ENCODE measurements around the gene POP4.
"Not testable (repeated sequence)": the region's sequence is repeated elsewhere in the genome, so short reads cannot be mapped to it uniquely, and the experiment has no call there.

POP4 gene

DNA sequence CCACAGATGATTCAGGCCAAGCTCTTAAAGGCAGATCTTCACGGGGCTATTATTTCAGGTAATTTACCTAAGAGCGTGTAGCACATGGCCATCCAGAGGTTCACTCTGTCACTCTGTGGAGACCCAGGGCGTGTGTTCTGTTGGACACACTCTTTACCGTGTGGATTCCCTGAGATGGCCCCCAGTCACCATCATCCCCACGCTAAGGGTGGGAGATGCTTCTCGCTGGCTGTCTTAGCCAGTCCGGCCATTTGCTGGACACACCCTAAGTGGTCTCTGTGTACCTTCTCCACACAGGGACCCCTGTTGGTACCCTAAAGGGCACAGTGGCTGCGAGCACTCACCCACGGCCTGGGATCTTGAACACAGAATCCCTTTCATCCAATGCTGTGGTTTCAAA is 6.0 kb downstream of the POP4 start:
- DNase-seq (ENCODE audit: low spot score), result no peak

DNA sequence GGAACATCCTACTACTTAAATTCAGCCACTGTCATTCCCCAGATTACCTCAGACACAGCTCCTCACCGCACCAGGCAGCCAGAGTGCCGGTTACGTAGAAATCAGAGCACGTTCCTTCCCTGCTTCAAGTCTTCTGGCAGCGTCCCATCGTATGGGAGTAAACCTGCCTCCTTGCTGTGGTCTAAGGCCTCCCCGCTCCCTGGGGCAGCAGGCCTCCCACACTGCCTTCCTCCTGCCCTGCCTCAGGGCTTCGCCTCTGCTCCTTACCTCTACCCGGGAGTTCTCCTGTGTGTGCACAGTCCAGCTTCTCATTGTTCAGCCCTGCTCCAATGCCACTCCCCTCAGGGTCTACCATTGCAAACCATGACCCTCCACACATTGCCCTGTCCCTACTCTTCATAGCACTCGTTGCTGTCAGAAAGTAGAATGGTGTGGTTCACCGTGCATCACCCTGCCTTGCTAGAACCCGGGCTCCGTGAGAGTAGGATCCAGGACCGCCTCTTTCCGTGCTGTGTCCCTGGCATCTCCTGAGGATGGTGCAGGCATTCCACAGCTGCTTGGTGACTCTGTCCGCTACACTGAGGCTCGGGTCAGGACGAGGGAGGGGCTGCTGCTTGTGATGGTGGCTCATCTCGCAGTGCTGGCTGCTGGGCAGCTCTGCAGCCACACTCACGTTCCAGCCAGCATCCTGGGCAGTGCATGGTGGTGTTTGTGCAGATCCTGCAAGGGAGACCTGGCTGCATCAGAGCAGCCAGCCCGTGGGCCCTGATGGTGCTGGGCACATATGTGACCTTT is 6.9 kb downstream of the POP4 start:
- no peak for DNase-seq (ENCODE audit: low spot score)

DNA sequence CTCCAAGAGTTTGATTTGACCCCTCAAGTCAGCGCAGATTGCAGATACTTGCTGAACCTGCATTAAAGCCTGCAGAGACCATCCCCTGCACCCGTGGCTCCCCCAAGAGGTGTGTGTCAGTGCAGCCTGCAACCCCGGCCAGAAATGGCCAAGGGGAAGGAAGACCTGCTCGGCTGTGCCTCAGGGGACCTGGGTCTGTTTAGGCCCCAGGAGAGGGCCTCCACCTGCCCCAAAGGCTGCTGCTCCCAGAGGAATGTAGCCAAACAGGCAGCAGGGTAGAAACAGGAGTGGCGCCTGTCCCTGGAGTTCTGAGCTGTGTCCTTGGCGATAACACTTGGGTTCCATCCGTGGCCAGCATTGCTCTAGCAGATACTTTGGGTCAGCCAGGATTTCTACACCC is 8.0 kb downstream of the POP4 start:
- DNase-seq (ENCODE audit: low spot score), result no peak

DNA sequence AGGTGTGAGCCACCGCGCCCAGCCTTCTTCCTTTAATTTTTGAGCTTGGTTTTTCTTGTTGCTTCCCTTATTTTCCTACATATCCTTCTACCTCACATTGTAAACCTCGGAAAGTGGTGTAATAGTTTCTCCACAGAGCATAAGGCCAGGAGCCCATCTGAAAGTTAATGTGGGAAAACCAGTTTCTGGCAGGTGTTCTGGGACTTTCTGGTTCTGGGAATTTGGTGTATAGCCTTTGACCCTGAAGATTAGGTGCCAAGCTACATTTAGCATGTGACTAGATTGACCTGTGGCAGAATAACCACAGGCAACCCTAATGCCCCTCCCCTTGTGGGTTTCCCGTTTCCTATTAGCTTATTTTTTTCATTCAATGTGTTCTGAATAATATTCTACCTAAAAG is 8.7 kb downstream of the POP4 start:
- no peak for DNase-seq (ENCODE audit: low spot score)

DNA sequence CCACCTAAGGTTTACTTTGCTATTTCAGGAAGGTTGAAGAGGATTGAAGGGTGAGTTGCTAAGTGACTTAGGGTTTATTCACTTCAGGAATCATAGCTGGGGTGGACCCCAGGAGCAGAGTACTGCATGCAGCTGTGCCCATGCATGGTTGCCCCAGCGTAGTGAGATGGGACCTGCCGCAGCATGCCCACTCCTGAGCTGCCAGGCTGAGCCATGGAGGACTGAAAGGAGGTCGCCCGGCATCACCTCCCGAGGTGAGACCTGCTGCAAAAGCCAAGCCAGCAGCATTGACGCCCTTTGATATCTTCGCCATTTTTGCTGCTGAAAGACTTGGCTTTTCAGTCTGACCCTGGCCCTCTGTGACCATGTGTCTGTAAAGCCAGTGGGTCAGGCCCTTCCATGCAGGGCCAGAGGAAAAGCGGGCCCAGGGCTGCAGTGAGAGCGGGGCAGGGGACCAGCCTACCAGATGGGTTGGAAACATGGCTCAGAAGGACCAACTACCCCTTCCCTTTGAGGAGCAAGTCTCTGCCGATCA is 9.9 kb downstream of the POP4 start:
- DNase-seq (ENCODE audit: low spot score), result no peak

DNA sequence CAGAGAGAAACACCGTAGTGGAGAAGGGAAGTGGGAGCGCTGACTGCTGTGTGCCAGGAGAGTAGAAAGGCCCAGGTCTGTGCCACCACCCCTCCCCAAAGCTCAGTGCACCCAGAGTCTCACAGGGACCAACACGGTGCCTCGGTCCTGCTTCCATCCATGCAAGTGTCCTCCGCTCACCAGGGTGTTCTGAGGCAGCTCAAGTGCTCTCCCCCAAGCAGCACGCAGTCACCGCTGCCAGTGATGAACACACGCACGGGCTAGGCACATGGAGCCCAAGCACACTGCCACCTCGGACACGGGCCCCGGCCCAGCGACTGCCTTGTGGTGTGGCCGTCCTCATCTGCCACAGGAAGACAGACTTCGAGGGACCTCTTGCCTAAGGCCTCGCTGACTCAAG is 10.5 kb downstream of the POP4 start:
- no peak for DNase-seq (ENCODE audit: low spot score)

DNA sequence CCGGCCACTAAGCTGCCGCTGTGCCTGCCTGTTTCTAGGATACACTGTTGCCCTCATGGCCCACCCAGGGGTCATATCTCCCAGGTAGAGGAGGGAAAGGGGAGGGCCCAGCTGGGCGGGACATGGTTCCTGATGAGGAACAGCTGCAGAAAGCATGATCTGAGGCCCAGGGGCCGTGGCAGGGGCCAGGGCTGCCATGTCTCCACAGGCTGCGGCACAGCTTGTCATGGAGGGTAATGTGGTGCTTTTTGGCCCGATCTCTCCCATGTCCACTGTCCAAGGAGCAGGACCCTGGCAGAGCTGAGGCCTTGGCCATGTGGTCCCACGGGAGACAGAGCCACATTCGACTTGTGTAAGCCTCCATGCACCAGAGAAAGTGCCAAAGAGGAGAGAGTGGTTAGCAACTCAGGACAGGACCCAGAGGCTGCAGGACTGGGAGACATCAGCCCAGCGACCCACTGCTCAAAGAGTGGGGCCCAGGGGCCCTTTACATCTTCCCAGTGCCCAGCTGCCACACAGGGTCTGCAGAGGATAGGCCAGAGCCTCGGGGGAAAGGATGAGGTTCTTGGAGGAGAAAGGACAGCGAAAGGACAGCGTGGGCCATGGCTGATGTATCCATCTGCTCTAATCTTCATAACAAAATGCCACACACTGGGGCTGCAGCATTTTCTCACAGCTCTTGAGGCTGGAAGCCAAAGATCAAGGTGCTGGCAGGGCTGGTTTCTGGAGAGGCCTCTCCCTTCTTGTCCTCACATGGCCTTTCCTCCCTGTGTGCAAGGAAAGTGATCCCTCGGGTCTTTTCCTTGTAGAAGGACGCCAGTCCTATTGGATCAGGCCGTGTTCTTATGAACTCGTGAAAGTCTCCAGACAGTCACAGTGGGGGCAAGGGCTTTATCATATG is 11.5 kb downstream of the POP4 start:
- DNase-seq (ENCODE audit: low spot score), result no peak

DNA sequence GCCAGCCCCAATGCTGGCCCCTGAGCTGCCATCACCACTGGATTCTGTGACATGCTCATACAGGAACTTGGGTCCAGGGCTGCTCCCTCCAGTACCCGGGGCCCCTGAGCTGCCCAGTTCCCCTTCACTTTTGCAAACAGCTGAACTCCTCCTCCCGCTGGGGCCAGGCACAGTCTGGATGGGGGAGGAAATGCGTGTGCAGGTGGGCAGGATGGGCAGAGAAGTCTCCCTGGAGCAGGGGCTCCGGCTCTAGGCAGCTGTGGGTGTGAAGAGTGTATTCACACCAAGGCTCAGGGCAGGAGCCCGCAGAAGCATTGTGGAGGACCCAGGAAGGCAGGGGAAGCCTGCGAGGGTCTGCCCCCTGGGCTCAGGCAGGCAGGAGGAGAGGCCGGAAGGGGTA is 12.4 kb downstream of the POP4 start:
- DNase-seq (ENCODE audit: low spot score), result no peak

DNA sequence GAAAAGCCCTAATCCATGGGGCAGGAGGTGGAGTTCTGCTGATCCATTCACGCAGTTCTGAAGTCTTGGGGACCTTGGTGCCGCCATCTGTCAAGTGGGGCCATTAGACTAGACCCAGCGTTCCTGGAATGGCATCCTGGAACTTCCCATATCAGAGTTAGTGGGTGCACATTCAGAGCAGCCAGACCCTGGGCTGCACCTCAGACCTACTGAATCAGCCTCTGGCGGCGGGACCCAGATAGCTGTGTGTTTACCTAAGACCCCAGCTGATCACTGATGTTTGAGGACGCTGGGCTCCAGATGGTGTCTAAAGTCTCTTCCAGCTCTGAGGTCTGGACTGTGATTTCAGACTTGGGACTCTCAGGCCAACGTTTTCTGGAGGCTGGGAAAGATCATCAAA is 12.8 kb downstream of the POP4 start:
- DNase-seq (ENCODE audit: low spot score), result no peak

DNA sequence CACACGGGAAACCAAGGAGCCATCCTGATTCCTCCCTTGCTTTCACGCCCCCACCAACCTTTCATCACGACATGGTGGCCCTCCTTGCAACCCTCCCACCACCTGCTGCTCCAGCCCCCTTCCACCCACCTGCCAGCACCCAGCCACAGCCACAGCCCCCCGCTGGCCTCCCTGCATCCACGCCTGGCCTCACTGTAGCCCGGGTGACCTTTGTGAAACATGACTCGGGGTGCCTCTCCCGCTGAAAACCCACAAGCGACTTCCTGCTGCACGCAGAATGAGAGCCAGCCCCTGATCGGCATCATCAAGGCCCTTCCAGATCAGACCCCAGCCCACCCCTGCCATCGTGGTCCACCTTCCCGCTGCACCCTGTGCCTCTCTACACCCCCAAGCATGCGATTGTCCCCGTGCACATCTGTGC is 14.9 kb downstream of the POP4 start:
- no peak for DNase-seq (ENCODE audit: low spot score)

DNA sequence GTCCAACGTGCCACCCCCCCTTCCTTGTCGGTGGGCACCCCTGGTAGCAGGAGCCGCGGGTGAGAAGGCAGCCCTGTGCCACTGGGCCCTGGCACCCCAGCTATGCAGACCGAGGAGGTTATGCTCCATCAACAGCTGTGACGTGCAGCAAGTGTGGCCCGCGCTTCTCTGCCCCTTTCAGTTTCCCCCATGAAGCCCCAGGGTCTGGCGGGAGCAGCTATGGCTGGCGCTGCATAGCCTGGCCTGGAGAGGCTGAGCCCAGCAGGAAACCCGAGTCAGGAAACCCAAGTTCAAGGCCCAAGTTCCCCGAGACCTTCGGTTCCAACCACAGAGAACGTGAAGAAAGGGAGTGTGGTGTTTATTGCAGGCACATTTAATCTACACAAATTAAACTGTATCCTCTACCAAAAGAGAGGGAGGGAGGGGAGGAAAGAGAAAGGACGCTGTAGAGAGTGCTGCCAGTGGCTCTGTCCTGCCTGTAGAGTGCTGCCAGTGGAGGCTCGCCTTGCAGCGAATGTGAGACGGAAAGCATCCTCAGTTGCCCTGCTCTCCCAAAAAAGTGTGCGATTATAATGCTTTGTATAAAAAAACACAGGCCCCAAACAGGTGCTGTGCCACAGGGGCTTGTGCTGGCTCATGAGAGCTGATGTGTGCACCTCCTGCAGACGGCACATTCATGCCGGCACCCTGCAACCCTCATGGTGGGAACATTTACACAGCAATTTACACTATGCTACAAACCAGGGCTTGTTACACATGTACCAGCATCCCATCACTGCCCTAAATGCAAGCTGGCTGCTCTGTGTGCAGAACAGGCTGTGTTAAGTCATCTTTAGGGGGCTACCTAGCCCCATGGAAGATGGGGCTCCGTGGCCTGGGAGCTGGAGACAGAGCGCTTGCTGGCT is 16.3 kb downstream of the POP4 start:
- DNase-seq (ENCODE audit: low spot score), result peak; percentile 60

DNA sequence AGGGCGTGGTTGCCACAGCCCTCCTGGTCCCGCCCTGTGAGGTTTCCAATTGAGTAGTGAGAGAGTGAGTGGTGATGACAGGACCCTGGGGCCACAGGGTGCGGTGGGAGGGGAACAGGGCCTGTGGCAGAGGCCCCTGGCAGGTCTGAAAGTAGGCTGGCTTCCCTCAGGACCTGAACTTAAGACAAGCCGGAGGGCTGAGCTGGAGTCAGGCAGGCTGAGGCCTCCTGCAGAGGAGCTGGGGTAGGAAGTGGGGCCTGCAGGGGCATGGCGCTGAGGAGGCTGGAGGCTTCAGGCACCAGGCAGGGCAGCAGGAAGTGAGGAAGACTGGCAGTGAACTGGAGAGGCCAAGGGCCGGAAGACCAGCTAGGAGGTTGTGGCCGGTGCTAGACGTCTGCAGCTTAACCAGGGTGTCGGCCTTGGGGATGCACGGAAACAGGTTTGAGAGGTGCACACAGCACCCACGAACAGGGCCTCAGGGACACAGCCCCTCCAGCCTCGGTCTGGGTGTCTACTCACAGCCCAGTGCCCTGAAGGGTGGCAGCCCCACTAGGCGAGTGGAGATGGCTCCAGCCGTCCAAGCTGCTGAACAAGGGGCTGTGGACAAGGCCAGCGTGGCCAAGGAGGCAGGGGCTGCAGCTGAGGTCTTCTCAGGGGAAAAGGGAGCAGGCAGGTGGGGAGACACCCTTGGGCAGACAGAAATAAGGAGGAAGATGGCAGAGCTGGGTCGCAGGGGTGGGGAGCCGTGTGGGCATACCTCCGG is 17.8 kb downstream of the POP4 start:
- DNase-seq (ENCODE audit: low spot score), result no peak

DNA sequence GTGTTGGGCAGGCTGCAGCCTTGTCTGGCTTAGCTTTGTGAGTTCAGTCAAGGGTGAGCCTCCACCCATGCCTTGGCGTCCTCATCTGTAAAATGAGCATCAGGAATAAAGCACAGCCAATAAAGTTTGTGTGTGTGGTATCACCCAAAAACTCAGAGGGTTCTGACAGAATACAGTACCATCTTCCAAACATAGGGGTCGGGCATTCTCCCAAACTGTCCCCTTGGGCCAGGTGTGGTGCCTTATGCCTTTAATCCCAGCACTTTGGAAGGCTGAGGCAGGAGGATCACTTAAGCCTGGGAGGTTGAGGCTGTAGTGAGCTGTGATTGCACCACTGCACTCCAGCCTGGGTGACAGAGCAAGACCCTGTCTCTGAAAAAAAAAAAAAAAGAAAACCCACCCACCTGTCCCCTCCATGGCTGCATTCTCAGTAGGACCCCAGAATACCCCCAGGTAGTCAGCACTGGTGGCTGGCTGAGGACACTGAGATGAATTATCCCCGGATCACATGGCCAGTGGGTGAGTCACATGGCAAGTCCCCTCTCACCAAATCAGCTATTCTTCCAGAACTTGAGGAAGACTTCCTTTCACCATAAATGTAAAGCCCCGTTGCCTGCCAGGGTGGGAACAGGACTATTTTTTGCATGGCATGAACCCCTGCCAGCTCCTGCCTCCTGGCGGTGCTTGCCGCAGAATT is 18.6 kb downstream of the POP4 start:
- no peak for DNase-seq (ENCODE audit: low spot score)

DNA sequence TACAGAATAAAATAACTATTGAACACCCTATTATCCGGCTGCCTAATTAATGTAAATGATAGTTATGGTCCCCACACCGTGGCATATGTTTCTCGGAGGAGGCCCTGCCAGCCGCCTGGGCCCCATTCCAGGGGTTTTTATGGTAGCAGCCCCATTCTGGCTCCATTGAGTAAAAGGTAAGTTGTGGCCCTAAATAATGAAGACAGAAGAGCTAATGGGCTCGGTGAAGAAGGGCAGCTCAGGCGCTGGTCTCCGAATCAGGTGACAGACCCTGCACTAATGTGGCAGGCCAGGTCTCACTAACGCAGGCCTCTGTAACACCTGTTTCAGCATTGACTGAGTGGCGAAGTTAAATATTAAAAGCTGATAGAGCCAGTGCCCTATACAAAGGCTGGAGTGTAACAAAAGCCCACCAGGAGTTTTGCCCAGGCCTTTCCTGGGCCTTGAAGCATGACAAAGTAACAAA is 19.1 kb downstream of the POP4 start:
- DNase-seq (ENCODE audit: low spot score), result no peak

DNA sequence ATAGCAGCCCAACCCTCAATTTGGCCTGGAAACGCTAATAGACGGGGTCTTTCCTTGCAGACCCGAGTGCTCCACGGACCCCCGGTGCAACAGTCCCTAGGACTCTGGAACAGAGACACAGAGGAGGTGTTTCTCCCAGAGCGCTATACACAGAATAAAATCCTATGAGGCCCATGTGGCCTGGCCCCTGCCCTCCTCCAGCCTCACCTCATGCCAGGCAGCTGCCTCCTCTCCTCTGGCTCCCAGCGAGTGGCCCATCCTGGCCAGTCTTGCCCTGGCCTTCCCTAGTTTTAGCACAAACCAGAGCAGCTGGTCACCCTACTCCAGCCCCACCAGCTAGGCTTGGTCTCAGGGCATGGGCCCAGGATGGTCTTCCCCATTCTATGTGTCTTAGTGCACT is 20.3 kb downstream of the POP4 start:
- no peak for DNase-seq (ENCODE audit: low spot score)

DNA sequence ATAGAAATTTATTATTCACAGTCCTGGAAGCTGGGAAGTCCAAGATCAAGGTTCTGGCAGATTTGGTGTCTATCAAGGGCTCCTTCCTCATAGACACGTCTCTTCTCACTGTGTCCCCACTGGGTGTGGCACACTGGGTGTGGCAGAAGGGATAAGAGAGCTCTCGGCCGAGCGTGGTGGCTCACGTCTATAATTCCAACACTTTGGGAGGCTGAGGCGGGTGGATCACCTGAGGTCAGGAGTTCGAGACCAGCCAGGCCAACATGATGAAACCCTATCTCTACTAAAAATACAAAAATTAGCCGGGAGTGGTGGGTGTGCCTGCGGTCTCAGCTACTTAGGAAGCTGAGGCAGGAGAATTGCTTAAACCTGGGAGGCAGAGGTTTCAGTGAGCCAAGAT is 20.7 kb downstream of the POP4 start:
- DNase-seq (ENCODE audit: low spot score), result not testable (repeated sequence)

DNA sequence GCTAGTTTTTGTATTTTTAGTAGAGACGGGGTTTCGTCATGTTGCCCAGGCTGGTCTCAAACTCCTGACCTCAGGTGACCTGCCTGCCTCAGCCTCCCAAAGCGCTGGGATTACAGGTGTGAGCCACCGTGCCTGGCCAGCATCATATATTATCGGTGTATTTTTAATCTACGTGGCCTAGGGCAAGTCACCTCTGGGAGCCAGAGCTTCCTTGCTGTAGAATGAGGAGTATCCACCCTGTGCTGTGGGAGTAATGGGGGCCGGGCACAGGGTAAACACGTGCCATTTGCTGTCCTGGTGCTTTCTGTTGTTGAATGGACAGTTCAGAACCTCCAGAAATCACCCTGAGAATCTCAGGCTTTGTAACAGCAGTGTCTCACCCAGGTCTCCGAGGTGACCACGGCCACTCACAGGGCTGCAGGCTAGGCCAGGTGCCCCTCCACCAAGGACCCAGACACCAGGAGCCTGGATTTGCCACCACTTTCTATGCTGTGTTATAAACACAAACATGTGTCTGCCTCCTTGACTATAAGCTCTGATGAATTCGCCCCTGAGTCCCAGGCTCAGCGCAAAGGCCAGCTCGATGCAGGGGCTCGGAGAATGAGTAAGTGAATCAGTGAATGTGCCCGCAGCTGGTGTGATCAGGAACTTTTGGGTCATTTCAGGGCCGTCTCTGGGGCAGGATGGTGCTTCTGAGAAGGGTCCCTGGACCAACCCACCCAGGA is 22.7 kb downstream of the POP4 start:
- DNase-seq (ENCODE audit: low spot score), result no peak

DNA sequence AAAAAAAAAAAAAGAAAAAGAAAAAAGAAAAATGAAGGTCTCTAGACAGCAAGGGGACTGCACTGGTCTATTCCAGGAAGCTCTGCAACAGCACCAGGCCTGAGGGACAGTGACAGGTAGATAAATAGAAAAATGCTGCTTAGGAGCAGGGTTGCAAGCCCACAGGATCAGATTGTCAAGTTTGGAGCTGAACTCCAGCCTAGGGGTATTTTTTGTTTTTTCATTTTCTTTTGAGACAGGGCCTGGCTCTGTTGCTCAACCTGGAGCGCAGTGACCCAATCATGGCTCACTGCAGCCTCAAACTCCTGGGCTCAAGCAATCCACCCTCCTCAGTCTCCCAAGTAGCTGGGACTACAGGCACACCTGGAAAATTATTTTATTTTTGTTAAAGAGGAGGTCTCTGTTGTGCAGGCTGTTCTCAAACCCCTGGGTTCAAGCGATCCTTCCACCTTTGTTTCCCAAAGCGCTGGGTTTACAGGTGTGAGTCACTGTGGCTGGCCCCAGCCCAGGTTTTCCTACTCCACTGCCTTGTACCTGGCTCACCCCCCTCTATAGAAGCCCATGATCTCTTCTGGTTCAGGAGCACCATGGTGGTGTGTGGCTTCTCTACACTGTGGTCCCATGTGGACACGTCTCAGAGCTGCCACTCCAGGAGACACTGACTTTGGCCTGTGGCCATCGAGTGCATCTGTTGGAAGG is 23.9 kb downstream of the POP4 start:
- DNase-seq (ENCODE audit: low spot score), result no peak

DNA sequence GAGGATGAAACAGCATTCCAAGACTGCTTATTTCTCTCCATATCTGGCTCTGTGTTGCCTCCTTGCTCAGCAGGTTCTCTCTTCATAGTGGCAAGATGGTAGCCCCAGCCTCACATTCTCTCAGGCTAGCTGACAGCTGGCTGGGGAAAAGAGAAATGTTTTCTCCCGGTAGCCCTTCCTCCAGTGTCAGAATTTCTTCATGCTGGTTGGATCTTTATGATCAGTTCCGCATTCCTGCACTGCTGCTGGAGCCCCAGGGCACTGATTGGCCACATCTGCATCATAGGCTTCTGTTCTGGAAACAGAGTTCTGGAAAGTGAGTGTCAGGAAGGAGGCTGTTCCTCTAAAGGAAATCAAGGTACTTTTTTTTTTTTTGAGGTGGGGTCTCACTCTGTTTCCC is 24.6 kb downstream of the POP4 start:
- peak; percentile 45 for DNase-seq (ENCODE audit: low spot score)

Data from AG08396 (cell line).